ENCODE results near the gene FAM50A. TPM values are rescaled to one million over a fixed set of nuclear protein-coding genes. Genes with fewer than 3 reads are reported as not detected.
"Not testable (repeated sequence)": the region's sequence is repeated elsewhere in the genome, so short reads cannot be mapped to it uniquely, and the experiment has no call there.

FAM50A gene, protein sequence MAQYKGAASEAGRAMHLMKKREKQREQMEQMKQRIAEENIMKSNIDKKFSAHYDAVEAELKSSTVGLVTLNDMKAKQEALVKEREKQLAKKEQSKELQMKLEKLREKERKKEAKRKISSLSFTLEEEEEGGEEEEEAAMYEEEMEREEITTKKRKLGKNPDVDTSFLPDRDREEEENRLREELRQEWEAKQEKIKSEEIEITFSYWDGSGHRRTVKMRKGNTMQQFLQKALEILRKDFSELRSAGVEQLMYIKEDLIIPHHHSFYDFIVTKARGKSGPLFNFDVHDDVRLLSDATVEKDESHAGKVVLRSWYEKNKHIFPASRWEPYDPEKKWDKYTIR
- 10 to 100 TPM; 18.9 to 37.0 (median 22.7) TPM for total RNA-seq

- TF ChIP-seq POLR2A (IDR thresholded peaks at IDR 0.05) = no peak
- no peak for TF ChIP-seq CTCF (IDR thresholded peaks at IDR 0.05)
- peak; percentile 56 to 96 for DNase-seq (ENCODE audit: low spot score in 2 of 2)
- intact Hi-C loops (cut with DNase I; ENCODE audit: low total_unique reads) = no loop called here
- 50% methylated on average over 19 of the region's 94 CpGs; no CpG with 5 or more reads in 1 of the 2 donors for WGBS, 2 donors
- peak within 1 kb of the TSS; percentile 33 for H3K4me3 ChIP-seq (ENCODE audit: low read depth, poor library complexity, severe bottlenecking)
Observed at GRCh38 chrX:154443992-154444754, at the start of gene FAM50A. FAM50A (plus strand) TSS chrX:154444141; CDS start chrX:154444236, 95 bp downstream.

GRCh38 chrX:154396363-154396762 is 47.6 kb upstream of the FAM50A start:
- WGBS, 2 donors = 93 to 94% methylated on average over 15 to 17 of the region's 17 CpGs
- DNase-seq (ENCODE audit: low spot score in 2 of 2) = not testable (repeated sequence)

GRCh38 chrX:154396973-154397887 is 46.7 kb upstream of the FAM50A start:
- H3K4me3 ChIP-seq (ENCODE audit: low read depth, poor library complexity, severe bottlenecking) = peak overlapping the region; percentile 25
- WGBS, 2 donors = 29 to 53% methylated on average over 3 to 53 of the region's 53 CpGs
- DNase-seq (ENCODE audit: low spot score in 2 of 2) = peak; percentile 49 to 94
- TF ChIP-seq CTCF (IDR thresholded peaks at IDR 0.05) (no peak), POLR2A (IDR thresholded peaks at IDR 0.05) (no peak)
- intact Hi-C loops (cut with DNase I; ENCODE audit: low total_unique reads) = no loop called here

More at GRCh38 chrX:154396363-154396762, 47.6 kb upstream of the FAM50A start:
- H3K4me3 ChIP-seq (ENCODE audit: low read depth, poor library complexity, severe bottlenecking); intact Hi-C loops (cut with DNase I; ENCODE audit: low total_unique reads): not testable (repeated sequence)

- intact Hi-C loops (cut with DNase I; ENCODE audit: low total_unique reads) = no loop called here
- H3K4me3 ChIP-seq (ENCODE audit: low read depth, poor library complexity, severe bottlenecking) = peak within 1 kb of the TSS; percentile 53
- DNase-seq (ENCODE audit: low spot score in 2 of 2) = peak; percentile 93 to 98
- WGBS, 2 donors = 0 to 52% methylated on average over 12 to 68 of the region's 69 CpGs
- TF ChIP-seq POLR2A (IDR thresholded peaks at IDR 0.05) = peak in 1 of 2 donors; percentile 88
- no peak for TF ChIP-seq CTCF (IDR thresholded peaks at IDR 0.05)
Observed at GRCh38 chrX:154397888-154398667, 45.9 kb upstream of the FAM50A start, which contains the start of gene RPL10. RPL10 (plus strand) TSS chrX:154398377; CDS start chrX:154398520, 143 bp downstream.

DNA sequence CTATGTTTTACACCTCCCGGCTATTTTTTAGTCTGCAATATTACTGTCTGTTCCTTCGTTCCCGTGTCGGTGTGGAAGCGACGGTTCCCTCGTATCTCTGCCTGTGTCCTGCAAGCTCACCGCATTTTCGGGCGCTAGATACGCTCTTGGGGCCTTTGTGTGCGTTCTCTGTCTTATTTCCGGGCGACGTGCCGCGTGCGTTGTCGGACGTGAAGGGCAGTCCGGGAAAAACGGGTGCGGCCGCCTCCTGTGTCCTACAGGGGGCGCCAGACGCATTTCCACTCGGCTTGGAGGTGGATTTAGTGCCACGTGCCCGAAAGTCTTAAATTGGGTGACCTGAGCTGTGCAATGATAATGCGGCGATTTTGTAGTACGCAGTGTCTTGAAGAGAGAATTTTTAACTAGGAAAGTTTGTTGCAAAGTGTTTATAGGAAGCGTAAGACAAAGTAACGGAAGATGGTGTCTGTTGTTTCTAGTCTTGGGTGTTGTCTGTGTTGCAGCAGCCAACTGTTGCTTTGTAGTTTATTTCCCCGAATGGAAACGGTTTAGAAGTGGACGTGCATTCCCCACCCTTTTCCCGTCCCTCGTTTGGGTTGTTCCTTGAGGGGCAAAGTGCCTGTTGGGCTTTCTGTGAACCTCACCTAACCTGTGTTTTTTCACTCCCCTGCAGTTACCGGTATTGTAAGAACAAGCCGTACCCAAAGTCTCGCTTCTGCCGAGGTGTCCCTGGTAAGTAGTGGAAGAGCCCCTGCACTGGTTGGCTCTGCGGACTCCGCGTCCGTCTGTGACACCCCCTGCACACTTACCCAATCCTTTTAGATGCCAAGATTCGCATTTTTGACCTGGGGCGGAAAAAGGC is 45.0 kb upstream of the FAM50A start:
- peak; percentile 84 to 96 for DNase-seq (ENCODE audit: low spot score in 2 of 2)
- 1 to 46% methylated on average over 40 to 49 of the region's 49 CpGs for WGBS, 2 donors
- peak overlapping the region; percentile 53 for H3K4me3 ChIP-seq (ENCODE audit: low read depth, poor library complexity, severe bottlenecking)
- no peak for TF ChIP-seq POLR2A (IDR thresholded peaks at IDR 0.05)
- TF ChIP-seq CTCF (IDR thresholded peaks at IDR 0.05) = no peak
- intact Hi-C loops (cut with DNase I; ENCODE audit: low total_unique reads) = no loop called here

All from lower leg skin (tissue), 4 donors.